Astrocyte (in vitro differentiated cells and primary cell): ENCODE measurements around the gene ALLC.

Source experiments
- EZH2 ChIP-seq: IDR thresholded peaks from 2 replicates; pipeline ENCODE4 v1.6.1; 2012; ENCODE audit warnings: mild to moderate bottlenecking, low read length, inconsistent platforms; ENCODE audit not compliant: insufficient read depth
- TF ChIP-seq, protein P1 (sequence below): IDR thresholded peaks from 2 replicates; pipeline ENCODE4 v1.5.1; 2011; ENCODE audit warnings: low read depth, mild to moderate bottlenecking, inconsistent platforms, low read length, moderate library complexity; ENCODE audit not compliant: insufficient read depth

DNA sequence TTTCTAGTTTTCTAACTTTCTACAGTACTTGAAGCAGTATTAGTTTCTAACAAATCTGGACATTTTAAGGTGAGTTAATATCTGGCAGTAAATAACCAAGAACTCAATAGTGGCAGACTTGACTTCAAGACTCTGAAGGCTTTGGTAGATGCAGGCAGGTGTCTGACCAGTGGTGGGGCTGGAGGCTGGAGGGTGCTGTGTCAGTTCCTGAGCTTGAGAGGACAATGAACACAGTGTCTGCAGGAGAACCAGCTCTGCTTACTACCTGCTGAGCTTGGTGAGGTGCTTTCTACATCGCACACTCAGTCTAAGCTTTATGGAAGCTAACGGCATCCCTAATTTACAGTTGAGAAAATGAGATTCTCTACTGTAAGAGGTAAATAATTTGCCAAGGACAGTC lies 21.2 kb downstream of the ALLC start:
- TF ChIP-seq EZH2, result no peak
- TF ChIP-seq, protein P1, sequence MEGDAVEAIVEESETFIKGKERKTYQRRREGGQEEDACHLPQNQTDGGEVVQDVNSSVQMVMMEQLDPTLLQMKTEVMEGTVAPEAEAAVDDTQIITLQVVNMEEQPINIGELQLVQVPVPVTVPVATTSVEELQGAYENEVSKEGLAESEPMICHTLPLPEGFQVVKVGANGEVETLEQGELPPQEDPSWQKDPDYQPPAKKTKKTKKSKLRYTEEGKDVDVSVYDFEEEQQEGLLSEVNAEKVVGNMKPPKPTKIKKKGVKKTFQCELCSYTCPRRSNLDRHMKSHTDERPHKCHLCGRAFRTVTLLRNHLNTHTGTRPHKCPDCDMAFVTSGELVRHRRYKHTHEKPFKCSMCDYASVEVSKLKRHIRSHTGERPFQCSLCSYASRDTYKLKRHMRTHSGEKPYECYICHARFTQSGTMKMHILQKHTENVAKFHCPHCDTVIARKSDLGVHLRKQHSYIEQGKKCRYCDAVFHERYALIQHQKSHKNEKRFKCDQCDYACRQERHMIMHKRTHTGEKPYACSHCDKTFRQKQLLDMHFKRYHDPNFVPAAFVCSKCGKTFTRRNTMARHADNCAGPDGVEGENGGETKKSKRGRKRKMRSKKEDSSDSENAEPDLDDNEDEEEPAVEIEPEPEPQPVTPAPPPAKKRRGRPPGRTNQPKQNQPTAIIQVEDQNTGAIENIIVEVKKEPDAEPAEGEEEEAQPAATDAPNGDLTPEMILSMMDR, result no peak
